Thoracic aorta (tissue), 2 donors: ENCODE data around the gene ANXA1. TPM values are rescaled to one million over a fixed set of nuclear protein-coding genes. Genes with fewer than 3 reads are reported as not detected.
A peak's percentile ranks its signal among the peaks of the same experiment; 100 is the strongest.
"Not testable (repeated sequence)": the region's sequence is repeated elsewhere in the genome, so short reads cannot be mapped to it uniquely, and the experiment has no call there.

Experiments
- ATAC-seq: fragments of 150-250 bp; one replicate; pipeline ENCODE4 v1.8.0; 2017; ENCODE audit warnings: low read depth; ENCODE audit not compliant: insufficient number of reproducible peaks, low FRiP score
- DNase-seq: peaks from one replicate; pipeline ENCODE4 v3.0.0-alpha.2; 2020; ENCODE audit warnings: low spot score
- H3K27ac ChIP-seq, 2 donors: fragments of 200-600 bp; sonication (generic); 1 replicate in 1 of 2; 2 replicates in 1 of 2; pipeline ENCODE4 v1.5.1; 2016; ENCODE audit warnings: mild to moderate bottlenecking in 2 of 2, moderate library complexity in 2 of 2
- H3K27me3 ChIP-seq: fragments of 200-600 bp; sonication (generic); replicated peaks from 2 replicates; pipeline ENCODE4 v1.6.0; 2016; ENCODE audit warnings: mild to moderate bottlenecking; ENCODE audit not compliant: insufficient read depth
- H3K36me3 ChIP-seq: fragments of 200-600 bp; sonication (generic); one replicate; pipeline ENCODE4 v1.5.1; 2016
- H3K4me1 ChIP-seq, 2 donors: fragments of 200-600 bp; sonication (generic); 1 replicate in 1 of 2; 2 replicates in 1 of 2; pipeline versions ENCODE4 v1.5.1 to v1.6.0; 2016; ENCODE audit warnings: low read depth in 2 of 2, mild to moderate bottlenecking in 1 of 2; ENCODE audit not compliant: control insufficient read depth in 1 of 2
- H3K4me3 ChIP-seq: fragments of 200-600 bp; sonication (generic); 2 replicates; pipeline ENCODE4 v1.5.1; 2016; ENCODE audit warnings: mild to moderate bottlenecking
- H3K9me3 ChIP-seq: fragments of 200-600 bp; sonication (generic); 2 replicates; pipeline ENCODE4 v1.5.1; 2016
- total RNA-seq, 2 donors: library from RNA; depleted of rRNA; stranded (reverse); fragments of >200 nt; gene quantifications; one replicate each; pipeline versions ENCODE4 v1.1.0 to v1.2.3, GENCODE V29; 2016
- TF ChIP-seq, protein P1 (sequence below): fragments of 200-600 bp; sonication (generic); IDR thresholded peaks from one replicate; pipeline ENCODE4 v1.5.1; 2019; ENCODE audit warnings: antibody characterized with exemption

The ANXA1 gene
- total RNA-seq, 2 donors from 2014 or later = 485 to 668 TPM

DNA sequence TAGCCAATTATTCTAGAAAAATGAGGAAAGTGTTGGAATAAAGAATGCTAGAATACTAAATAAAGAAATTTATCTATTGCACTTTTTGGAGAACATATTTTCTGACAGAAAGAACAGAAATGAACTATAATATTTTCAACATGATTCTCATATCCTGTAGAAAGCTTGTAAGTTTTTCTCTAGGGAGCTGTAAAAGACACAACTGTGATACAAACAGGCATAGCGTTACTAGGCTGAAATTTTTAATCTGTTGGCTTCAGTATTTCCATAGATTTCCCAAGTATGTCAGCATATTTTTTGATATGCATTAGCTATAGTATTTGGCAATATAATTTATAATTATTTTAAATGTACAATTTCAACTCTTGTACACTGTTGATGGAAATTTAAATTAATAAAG lies 31.3 kb downstream of the ANXA1 start:
- Histone ChIP-seq H3K4me3 (no peak overlapping the region), H3K9me3 (no peaks in the 10 kb centered on the region), H3K4me1 (peaks cover 12 to 22% of the 10 kb centered on the region in 2 donors), H3K36me3 (no peaks in the 10 kb centered on the region), H3K27me3 (no peaks in the 10 kb centered on the region), H3K27ac (no peak overlapping the region)
- ATAC-seq (no peak), DNase-seq (no peak)
- TF ChIP-seq, protein P1, sequence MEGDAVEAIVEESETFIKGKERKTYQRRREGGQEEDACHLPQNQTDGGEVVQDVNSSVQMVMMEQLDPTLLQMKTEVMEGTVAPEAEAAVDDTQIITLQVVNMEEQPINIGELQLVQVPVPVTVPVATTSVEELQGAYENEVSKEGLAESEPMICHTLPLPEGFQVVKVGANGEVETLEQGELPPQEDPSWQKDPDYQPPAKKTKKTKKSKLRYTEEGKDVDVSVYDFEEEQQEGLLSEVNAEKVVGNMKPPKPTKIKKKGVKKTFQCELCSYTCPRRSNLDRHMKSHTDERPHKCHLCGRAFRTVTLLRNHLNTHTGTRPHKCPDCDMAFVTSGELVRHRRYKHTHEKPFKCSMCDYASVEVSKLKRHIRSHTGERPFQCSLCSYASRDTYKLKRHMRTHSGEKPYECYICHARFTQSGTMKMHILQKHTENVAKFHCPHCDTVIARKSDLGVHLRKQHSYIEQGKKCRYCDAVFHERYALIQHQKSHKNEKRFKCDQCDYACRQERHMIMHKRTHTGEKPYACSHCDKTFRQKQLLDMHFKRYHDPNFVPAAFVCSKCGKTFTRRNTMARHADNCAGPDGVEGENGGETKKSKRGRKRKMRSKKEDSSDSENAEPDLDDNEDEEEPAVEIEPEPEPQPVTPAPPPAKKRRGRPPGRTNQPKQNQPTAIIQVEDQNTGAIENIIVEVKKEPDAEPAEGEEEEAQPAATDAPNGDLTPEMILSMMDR = no peak

- H3K4me3 ChIP-seq = no peak overlapping the region
- ATAC-seq (no peak), DNase-seq (no peak)
- no peaks in the 10 kb centered on the region for H3K27me3 ChIP-seq
- H3K27ac ChIP-seq = no peak overlapping the region
- peaks cover 12 to 22% of the 10 kb centered on the region in 2 donors for H3K4me1 ChIP-seq
- H3K9me3 ChIP-seq = no peaks in the 10 kb centered on the region
- TF ChIP-seq, protein P1 = no peak
- H3K36me3 ChIP-seq = no peaks in the 10 kb centered on the region
These were observed 31.8 kb downstream of the ANXA1 start for GRCh38 chr9:73183428-73183827.

GRCh38 chr9:73183917-73184861 lies 32.5 kb downstream of the ANXA1 start:
- Histone ChIP-seq H3K27me3 (no peaks in the 10 kb centered on the region), H3K4me3 (no peak overlapping the region), H3K9me3 (no peaks in the 10 kb centered on the region), H3K36me3 (no peaks in the 10 kb centered on the region), H3K27ac (no peak overlapping the region), H3K4me1 (peaks cover 12 to 18% of the 10 kb centered on the region in 2 donors)
- DNase-seq (no peak), ATAC-seq (no peak)
- TF ChIP-seq, protein P1 = peak; percentile 57

DNA sequence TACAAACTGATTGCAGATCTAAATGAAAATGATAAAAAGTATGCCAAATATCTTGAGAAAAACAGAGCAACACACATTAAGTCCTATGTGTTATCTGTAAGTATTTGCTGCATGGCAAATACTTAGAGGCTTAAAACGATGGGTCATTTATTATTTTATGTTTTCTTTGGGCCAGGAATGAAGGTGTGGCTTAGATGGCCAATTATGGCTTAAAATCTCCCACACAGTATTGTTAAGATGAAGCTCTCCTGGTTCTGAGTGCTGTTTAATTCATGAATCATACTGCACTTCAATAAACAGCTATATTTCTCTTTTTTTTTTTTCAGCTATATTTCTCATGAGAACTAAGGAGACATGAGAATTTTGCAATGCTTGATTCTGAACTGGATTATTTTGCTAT lies 39.4 kb downstream of the ANXA1 start:
- not testable (repeated sequence) for H3K27me3 ChIP-seq, H3K9me3 ChIP-seq, H3K27ac ChIP-seq, H3K4me1 ChIP-seq, ATAC-seq, H3K36me3 ChIP-seq, H3K4me3 ChIP-seq, DNase-seq

DNA sequence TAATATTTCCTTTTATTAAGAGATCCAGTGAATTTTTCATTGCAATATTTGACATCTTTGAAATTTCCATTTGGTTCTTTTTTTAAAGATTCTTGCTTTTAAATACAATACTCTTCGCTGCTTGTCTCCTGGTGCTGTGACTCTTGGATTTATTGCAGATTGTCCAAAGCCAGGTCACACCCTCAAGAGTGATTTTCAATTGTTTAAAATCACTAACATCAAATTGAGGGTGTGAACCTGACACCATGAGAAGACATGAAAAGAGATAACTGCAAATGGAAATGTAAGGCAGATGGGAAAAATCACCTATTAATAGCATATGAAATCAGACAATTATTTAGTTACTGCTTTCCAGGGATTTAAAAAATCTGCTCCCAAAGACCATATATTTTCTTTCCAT lies 42.6 kb downstream of the ANXA1 start:
- no peak overlapping the region for H3K27ac ChIP-seq
- no peaks in the 10 kb centered on the region for H3K27me3 ChIP-seq
- no peak for DNase-seq
- no peak overlapping the region for H3K4me3 ChIP-seq
- no peak for ATAC-seq
- no peaks in the 10 kb centered on the region for H3K36me3 ChIP-seq
- TF ChIP-seq, protein P1 = no peak
- no peaks in the 10 kb centered on the region for H3K4me1 ChIP-seq
- H3K9me3 ChIP-seq = no peaks in the 10 kb centered on the region
